GM23338 (cell line): Measurements from ENCODE around the gene HTT. TPM values are rescaled to one million over a fixed set of nuclear protein-coding genes. Genes with fewer than 3 reads are reported as not detected.
A peak's percentile ranks its signal among the peaks of the same experiment; 100 is the strongest.

Source experiments
- ATAC-seq: fragments of 200-7000 bp; cut with Tn5 transposase; 3 replicates; pipeline ENCODE4 v1.9.1; 2020
- DNase-seq: peaks from one replicate; pipeline ENCODE4 v3.0.0-alpha.2; 2015; ENCODE audit warnings: low spot score
- H2AFZ ChIP-seq: fragments of 200-600 bp; sonication (generic); 2 replicates; pipeline ENCODE4 v1.8.0; 2016; ENCODE audit warnings: antibody characterized with exemption, mild to moderate bottlenecking, moderate library complexity
- H3F3A ChIP-seq: fragments of 200-600 bp; sonication (generic); replicated peaks from 2 replicates; pipeline ENCODE4 v1.8.0; 2017; ENCODE audit warnings: antibody characterized with exemption, mixed run types, low read depth
- H3K27ac ChIP-seq: fragments of 200-600 bp; sonication (generic); 2 replicates; pipeline ENCODE4 v1.6.1; 2016; ENCODE audit warnings: low read depth
- H3K27me3 ChIP-seq: fragments of 200-600 bp; sonication (generic); 2 replicates; pipeline ENCODE4 v1.8.0; 2016; ENCODE audit warnings: mild to moderate bottlenecking, mixed run types, moderate library complexity; ENCODE audit not compliant: insufficient read depth
- H3K36me3 ChIP-seq: fragments of 200-600 bp; sonication (generic); 2 replicates; pipeline ENCODE4 v1.8.0; 2016; ENCODE audit warnings: mild to moderate bottlenecking; ENCODE audit not compliant: insufficient read depth
- H3K4me1 ChIP-seq: fragments of 200-600 bp; sonication (generic); 2 replicates; pipeline ENCODE4 v1.8.0; 2016; ENCODE audit warnings: mild to moderate bottlenecking, moderate library complexity; ENCODE audit not compliant: insufficient read depth
- H3K4me2 ChIP-seq: fragments of 200-600 bp; sonication (generic); 2 replicates; pipeline ENCODE4 v1.7.1; 2017; ENCODE audit warnings: mixed run types
- H3K4me3 ChIP-seq: fragments of 200-600 bp; sonication (generic); 2 replicates; pipeline ENCODE4 v1.6.1; 2016; ENCODE audit warnings: mixed run types
- H3K79me2 ChIP-seq: fragments of 200-600 bp; sonication (generic); replicated peaks from 2 replicates; pipeline ENCODE4 v1.8.0; 2017; ENCODE audit warnings: mild to moderate bottlenecking; ENCODE audit not compliant: insufficient read depth
- H3K9me2 ChIP-seq: fragments of 200-600 bp; sonication (generic); 2 replicates; pipeline ENCODE4 v1.8.0; 2017; ENCODE audit not compliant: insufficient read depth
- H4K20me1 ChIP-seq: fragments of 200-600 bp; sonication (generic); replicated peaks from 2 replicates; pipeline ENCODE4 v1.8.0; 2017; ENCODE audit warnings: mild to moderate bottlenecking; ENCODE audit not compliant: insufficient read depth
- H3K27ac Mint-ChIP-seq: 2 replicates; pipeline ENCODE4 v1.8.0; 2020; ENCODE audit warnings: inconsistent platforms, mild to moderate bottlenecking, moderate library complexity, mixed read lengths
- H3K27me3 Mint-ChIP-seq: 3 replicates; pipeline ENCODE4 v1.8.0; 2022; ENCODE audit warnings: low read depth, mild to moderate bottlenecking, moderate library complexity, mixed read lengths, inconsistent platforms; ENCODE audit not compliant: insufficient read depth, poor library complexity
- H3K36me3 Mint-ChIP-seq: 3 replicates; pipeline ENCODE4 v1.8.0; 2021; ENCODE audit warnings: low read depth, mild to moderate bottlenecking, inconsistent platforms, moderate library complexity, mixed read lengths
- H3K4me1 Mint-ChIP-seq: 3 replicates; pipeline ENCODE4 v1.8.0; 2020; ENCODE audit warnings: mild to moderate bottlenecking, inconsistent platforms, mixed read lengths
- H3K4me3 Mint-ChIP-seq: 3 replicates; pipeline ENCODE4 v1.8.0; 2021; ENCODE audit warnings: moderate library complexity, mild to moderate bottlenecking, inconsistent platforms, mixed read lengths
- H3K9me3 Mint-ChIP-seq: 3 replicates; pipeline ENCODE4 v1.8.0; 2020; ENCODE audit warnings: moderate library complexity, mild to moderate bottlenecking, inconsistent platforms, mixed read lengths
- CREB1 ChIP-seq: fragments of 250-450 bp; sonication (Bioruptor Pico); IDR thresholded peaks from 2 replicates; pipeline ENCODE4 v1.5.0; 2020; ENCODE audit warnings: low read depth, mild to moderate bottlenecking, moderate library complexity
- EZH2 ChIP-seq: fragments of 200-600 bp; sonication (generic); IDR thresholded peaks from one replicate; pipeline ENCODE4 v1.8.0; 2017; ENCODE audit warnings: antibody characterized with exemption, mild to moderate bottlenecking, low read depth; ENCODE audit not compliant: unreplicated experiment
- EZH2phosphoT487 ChIP-seq: fragments of 200-600 bp; sonication (generic); IDR thresholded peaks from one replicate; pipeline ENCODE4 v1.8.1; 2018; ENCODE audit warnings: antibody characterized with exemption; ENCODE audit not compliant: unreplicated experiment
- JUNB ChIP-seq: IDR thresholded peaks from one replicate; pipeline ENCODE4 v1.6.1; 2016; ENCODE audit warnings: antibody characterized with exemption; ENCODE audit not compliant: unreplicated experiment
- NANOG ChIP-seq: IDR thresholded peaks from 2 replicates; pipeline ENCODE4 v1.6.1; 2016; ENCODE audit warnings: antibody characterized with exemption, borderline replicate concordance
- POLR2AphosphoS5 ChIP-seq: IDR thresholded peaks from 2 replicates; pipeline ENCODE4 v1.6.1; 2016; ENCODE audit warnings: antibody characterized with exemption, low read depth
- STAT1 ChIP-seq: IDR thresholded peaks from one replicate; pipeline ENCODE4 v1.6.1; 2016; ENCODE audit warnings: antibody characterized with exemption; ENCODE audit not compliant: unreplicated experiment
- ZNF114 ChIP-seq: fragments of 250-450 bp; sonication (Bioruptor Pico); IDR thresholded peaks from 2 replicates; pipeline ENCODE4 v1.5.0; 2020; ENCODE audit warnings: mild to moderate bottlenecking, moderate library complexity
- ZNF331 ChIP-seq: fragments of 250-450 bp; sonication (Bioruptor Pico); IDR thresholded peaks from 2 replicates; pipeline ENCODE4 v1.5.0; 2020; ENCODE audit warnings: low read depth, mild to moderate bottlenecking, moderate library complexity
- polyA plus RNA-seq: library from polyadenylated mRNA; unstranded; fragments of >200 nt; fragmentation: Nextera tagmentation; extraction: Ambion mirVana; gene quantifications from 2 replicates; pipeline ENCODE4 v1.2.1, GENCODE V29; 2016
- total RNA-seq: library from RNA; depleted of rRNA; stranded (reverse); fragments of >200 nt; shearing (Covaris generic); gene quantifications from 2 replicates; pipeline ENCODE4 v1.2.3, GENCODE V29; 2014
- TF ChIP-seq, protein P1 (sequence below): IDR thresholded peaks from 2 replicates; pipeline ENCODE4 v1.6.1; 2016; ENCODE audit warnings: antibody characterized with exemption
- TF ChIP-seq, protein P2 (sequence below): IDR thresholded peaks from one replicate; pipeline ENCODE4 v1.6.1; 2018; ENCODE audit warnings: antibody characterized with exemption; ENCODE audit not compliant: unreplicated experiment
- TF ChIP-seq, protein P3 (sequence below): fragments of 250-450 bp; sonication (Bioruptor Pico); IDR thresholded peaks from 2 replicates; pipeline ENCODE4 v1.5.0; 2020; ENCODE audit warnings: mild to moderate bottlenecking, moderate library complexity
- TF ChIP-seq, protein P4 (sequence below), 2 experiments: fragments of 200-600 bp in 1 of 2; sonication (generic) in 1 of 2; conservative IDR thresholded peaks; 2 replicates each; pipeline versions ENCODE4 v1.5.1 to v1.6.1; 2016 to 2017; ENCODE audit warnings: antibody characterized with exemption in 2 of 2, low read depth in 2 of 2, mild to moderate bottlenecking in 2 of 2, moderate library complexity in 1 of 2

Gene HTT
- total and polyA plus RNA-seq, 2 experiments from 2014 or later: 26.6 to 67.7 TPM

DNA sequence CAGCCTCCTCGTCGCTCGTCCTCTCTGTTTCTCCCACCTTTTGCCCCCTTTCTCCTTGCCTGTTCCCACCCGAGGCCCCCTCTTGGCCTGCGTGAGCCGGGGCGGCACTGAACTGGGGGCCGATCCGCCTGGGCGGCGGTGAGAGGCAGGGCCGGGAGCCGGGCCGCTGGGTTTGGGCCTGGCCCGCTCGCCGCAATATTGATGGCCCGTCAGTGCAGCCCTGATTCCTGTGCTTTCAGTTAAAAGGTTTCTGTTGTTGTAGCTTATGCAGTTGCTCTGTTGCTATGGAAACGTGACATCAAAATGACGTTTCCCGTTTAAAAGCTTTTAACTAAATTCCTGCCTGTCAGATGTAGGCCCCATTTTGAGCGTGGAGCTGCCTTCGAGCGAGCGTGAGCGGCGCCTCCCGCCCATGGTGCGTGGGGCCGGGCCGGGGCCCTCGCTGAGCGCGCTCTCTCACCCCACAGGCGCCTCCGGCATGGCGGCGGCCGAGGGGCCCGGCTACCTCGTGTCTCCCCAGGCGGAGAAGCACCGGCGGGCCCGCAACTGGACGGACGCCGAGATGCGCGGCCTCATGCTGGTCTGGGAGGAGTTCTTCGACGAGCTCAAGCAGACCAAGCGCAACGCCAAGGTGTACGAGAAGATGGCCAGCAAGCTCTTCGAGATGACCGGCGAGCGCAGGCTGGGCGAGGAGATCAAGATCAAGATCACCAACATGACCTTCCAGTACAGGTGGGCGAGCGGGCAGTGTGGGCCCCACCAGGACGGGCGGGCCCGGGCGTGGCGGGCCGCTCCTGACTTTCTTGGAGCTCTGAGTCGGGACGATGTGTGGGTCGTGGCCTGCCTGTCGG is 174.6 kb downstream of the HTT start, which contains the start of gene MSANTD1:
MSANTD1 (plus strand) TSS at position 349 of the 851 bp plus-strand sequence; CDS start at position 413, 64 bp downstream.
- no peaks in the 10 kb centered on the region for H3K79me2 ChIP-seq
- no peaks in the 10 kb centered on the region for H3F3A ChIP-seq
- TF ChIP-seq EZH2phosphoT487: no peak
- no peak for TF ChIP-seq ZNF114 (CRISPR knock-in tag)
- no peak for TF ChIP-seq NANOG
- TF ChIP-seq STAT1: no peak
- TF ChIP-seq, protein P1, sequence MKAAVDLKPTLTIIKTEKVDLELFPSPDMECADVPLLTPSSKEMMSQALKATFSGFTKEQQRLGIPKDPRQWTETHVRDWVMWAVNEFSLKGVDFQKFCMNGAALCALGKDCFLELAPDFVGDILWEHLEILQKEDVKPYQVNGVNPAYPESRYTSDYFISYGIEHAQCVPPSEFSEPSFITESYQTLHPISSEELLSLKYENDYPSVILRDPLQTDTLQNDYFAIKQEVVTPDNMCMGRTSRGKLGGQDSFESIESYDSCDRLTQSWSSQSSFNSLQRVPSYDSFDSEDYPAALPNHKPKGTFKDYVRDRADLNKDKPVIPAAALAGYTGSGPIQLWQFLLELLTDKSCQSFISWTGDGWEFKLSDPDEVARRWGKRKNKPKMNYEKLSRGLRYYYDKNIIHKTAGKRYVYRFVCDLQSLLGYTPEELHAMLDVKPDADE: no peak
- TF ChIP-seq, protein P2, sequence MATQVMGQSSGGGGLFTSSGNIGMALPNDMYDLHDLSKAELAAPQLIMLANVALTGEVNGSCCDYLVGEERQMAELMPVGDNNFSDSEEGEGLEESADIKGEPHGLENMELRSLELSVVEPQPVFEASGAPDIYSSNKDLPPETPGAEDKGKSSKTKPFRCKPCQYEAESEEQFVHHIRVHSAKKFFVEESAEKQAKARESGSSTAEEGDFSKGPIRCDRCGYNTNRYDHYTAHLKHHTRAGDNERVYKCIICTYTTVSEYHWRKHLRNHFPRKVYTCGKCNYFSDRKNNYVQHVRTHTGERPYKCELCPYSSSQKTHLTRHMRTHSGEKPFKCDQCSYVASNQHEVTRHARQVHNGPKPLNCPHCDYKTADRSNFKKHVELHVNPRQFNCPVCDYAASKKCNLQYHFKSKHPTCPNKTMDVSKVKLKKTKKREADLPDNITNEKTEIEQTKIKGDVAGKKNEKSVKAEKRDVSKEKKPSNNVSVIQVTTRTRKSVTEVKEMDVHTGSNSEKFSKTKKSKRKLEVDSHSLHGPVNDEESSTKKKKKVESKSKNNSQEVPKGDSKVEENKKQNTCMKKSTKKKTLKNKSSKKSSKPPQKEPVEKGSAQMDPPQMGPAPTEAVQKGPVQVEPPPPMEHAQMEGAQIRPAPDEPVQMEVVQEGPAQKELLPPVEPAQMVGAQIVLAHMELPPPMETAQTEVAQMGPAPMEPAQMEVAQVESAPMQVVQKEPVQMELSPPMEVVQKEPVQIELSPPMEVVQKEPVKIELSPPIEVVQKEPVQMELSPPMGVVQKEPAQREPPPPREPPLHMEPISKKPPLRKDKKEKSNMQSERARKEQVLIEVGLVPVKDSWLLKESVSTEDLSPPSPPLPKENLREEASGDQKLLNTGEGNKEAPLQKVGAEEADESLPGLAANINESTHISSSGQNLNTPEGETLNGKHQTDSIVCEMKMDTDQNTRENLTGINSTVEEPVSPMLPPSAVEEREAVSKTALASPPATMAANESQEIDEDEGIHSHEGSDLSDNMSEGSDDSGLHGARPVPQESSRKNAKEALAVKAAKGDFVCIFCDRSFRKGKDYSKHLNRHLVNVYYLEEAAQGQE: no peak
- TF ChIP-seq, protein P3, sequence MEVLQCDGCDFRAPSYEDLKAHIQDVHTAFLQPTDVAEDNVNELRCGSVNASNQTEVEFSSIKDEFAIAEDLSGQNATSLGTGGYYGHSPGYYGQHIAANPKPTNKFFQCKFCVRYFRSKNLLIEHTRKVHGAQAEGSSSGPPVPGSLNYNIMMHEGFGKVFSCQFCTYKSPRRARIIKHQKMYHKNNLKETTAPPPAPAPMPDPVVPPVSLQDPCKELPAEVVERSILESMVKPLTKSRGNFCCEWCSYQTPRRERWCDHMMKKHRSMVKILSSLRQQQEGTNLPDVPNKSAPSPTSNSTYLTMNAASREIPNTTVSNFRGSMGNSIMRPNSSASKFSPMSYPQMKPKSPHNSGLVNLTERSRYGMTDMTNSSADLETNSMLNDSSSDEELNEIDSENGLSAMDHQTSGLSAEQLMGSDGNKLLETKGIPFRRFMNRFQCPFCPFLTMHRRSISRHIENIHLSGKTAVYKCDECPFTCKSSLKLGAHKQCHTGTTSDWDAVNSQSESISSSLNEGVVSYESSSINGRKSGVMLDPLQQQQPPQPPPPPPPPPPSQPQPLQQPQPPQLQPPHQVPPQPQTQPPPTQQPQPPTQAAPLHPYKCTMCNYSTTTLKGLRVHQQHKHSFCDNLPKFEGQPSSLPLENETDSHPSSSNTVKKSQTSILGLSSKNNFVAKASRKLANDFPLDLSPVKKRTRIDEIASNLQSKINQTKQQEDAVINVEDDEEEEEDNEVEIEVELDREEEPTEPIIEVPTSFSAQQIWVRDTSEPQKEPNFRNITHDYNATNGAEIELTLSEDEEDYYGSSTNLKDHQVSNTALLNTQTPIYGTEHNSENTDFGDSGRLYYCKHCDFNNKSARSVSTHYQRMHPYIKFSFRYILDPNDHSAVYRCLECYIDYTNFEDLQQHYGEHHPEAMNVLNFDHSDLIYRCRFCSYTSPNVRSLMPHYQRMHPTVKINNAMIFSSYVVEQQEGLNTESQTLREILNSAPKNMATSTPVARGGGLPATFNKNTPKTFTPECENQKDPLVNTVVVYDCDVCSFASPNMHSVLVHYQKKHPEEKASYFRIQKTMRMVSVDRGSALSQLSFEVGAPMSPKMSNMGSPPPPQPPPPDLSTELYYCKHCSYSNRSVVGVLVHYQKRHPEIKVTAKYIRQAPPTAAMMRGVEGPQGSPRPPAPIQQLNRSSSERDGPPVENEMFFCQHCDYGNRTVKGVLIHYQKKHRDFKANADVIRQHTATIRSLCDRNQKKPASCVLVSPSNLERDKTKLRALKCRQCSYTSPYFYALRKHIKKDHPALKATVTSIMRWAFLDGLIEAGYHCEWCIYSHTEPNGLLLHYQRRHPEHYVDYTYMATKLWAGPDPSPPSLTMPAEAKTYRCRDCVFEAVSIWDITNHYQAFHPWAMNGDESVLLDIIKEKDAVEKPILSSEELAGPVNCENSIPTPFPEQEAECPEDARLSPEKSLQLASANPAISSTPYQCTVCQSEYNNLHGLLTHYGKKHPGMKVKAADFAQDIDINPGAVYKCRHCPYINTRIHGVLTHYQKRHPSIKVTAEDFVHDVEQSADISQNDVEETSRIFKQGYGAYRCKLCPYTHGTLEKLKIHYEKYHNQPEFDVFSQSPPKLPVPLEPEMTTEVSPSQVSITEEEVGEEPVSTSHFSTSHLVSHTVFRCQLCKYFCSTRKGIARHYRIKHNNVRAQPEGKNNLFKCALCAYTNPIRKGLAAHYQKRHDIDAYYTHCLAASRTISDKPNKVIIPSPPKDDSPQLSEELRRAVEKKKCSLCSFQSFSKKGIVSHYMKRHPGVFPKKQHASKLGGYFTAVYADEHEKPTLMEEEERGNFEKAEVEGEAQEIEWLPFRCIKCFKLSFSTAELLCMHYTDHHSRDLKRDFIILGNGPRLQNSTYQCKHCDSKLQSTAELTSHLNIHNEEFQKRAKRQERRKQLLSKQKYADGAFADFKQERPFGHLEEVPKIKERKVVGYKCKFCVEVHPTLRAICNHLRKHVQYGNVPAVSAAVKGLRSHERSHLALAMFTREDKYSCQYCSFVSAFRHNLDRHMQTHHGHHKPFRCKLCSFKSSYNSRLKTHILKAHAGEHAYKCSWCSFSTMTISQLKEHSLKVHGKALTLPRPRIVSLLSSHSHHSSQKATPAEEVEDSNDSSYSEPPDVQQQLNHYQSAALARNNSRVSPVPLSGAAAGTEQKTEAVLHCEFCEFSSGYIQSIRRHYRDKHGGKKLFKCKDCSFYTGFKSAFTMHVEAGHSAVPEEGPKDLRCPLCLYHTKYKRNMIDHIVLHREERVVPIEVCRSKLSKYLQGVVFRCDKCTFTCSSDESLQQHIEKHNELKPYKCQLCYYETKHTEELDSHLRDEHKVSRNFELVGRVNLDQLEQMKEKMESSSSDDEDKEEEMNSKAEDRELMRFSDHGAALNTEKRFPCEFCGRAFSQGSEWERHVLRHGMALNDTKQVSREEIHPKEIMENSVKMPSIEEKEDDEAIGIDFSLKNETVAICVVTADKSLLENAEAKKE (CRISPR knock-in tag): no peak
- TF ChIP-seq POLR2AphosphoS5: no peak
- TF ChIP-seq ZNF331 (CRISPR knock-in tag): no peak
- TF ChIP-seq, protein P4, sequence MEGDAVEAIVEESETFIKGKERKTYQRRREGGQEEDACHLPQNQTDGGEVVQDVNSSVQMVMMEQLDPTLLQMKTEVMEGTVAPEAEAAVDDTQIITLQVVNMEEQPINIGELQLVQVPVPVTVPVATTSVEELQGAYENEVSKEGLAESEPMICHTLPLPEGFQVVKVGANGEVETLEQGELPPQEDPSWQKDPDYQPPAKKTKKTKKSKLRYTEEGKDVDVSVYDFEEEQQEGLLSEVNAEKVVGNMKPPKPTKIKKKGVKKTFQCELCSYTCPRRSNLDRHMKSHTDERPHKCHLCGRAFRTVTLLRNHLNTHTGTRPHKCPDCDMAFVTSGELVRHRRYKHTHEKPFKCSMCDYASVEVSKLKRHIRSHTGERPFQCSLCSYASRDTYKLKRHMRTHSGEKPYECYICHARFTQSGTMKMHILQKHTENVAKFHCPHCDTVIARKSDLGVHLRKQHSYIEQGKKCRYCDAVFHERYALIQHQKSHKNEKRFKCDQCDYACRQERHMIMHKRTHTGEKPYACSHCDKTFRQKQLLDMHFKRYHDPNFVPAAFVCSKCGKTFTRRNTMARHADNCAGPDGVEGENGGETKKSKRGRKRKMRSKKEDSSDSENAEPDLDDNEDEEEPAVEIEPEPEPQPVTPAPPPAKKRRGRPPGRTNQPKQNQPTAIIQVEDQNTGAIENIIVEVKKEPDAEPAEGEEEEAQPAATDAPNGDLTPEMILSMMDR (conservative IDR thresholded peaks at IDR 0.05; ENCODE audit: low read depth in 2 of 2): no peak
- no peak for TF ChIP-seq JUNB
- no peak for TF ChIP-seq CREB1 (CRISPR knock-in tag)
- no peak for TF ChIP-seq EZH2
- H3K36me3 ChIP-seq: no peaks in the 10 kb centered on the region
- Mint-ChIP-seq H3K4me3 (no peak within 1 kb of the TSS), H3K9me3 (no peaks in the 10 kb centered on the region; the same call in 2 of the 3 replicates), H3K27me3 (no peaks in the 10 kb centered on the region), H3K4me1 (peaks cover 6% of the 10 kb centered on the region; the same call in 2 of the 3 replicates), H3K27ac (no peak within 1 kb of the TSS), H3K36me3 (no peaks in the 10 kb centered on the region)
- no peaks in the 10 kb centered on the region for H3K4me1 ChIP-seq
- H3K27me3 ChIP-seq: no peaks in the 10 kb centered on the region
- H3K27ac ChIP-seq: 0 out of 2 replicates have a peak within 1 kb of the TSS, but pooled peaks have one; percentile 39
- H3K4me3 ChIP-seq: no peak within 1 kb of the TSS
- ATAC-seq (peak; percentile 5; the same call in 2 of the 3 replicates), DNase-seq (peak; percentile 71)
- no peak within 1 kb of the TSS for H2AFZ ChIP-seq
- H3K4me2 ChIP-seq: no peak within 1 kb of the TSS
- H4K20me1 ChIP-seq: 0 out of 2 replicates have a peak, but pooled peaks cover 2% of the 10 kb centered on the region
- H3K9me2 ChIP-seq: no peaks in the 10 kb centered on the region
